ENCODE results near the gene DNM1.

The DNM1 gene

GRCh38 chr9:128205296-128205944 lies 2.2 kb downstream of the DNM1 start:
- Histone ChIP-seq H3K27ac (ENCODE audit: low read length) (no peak overlapping the region), H3K27me3 (ENCODE audit: control insufficient read depth, insufficient read depth, low read length) (no peaks in the 10 kb centered on the region), H3K4me1 (ENCODE audit: control insufficient read depth, insufficient read depth, low read length) (peaks cover 2% of the 10 kb centered on the region), H3K9me3 (ENCODE audit: control insufficient read depth, insufficient read depth, low read length) (no peaks in the 10 kb centered on the region), H3K36me3 (ENCODE audit: control insufficient read depth, insufficient read depth, low read length) (no peaks in the 10 kb centered on the region), H3K4me3 (ENCODE audit: low read length) (no peak overlapping the region)
- no peak for DNase-seq (ENCODE audit: low read depth, low spot score)
- WGBS (ENCODE audit: insufficient coverage, insufficient read length) = no CpG with 5 or more reads among the region's 16 CpGs

GRCh38 chr9:128206484-128206883 lies 3.3 kb downstream of the DNM1 start:
- Histone ChIP-seq H3K4me3 (ENCODE audit: low read length) (no peak overlapping the region), H3K27me3 (ENCODE audit: control insufficient read depth, insufficient read depth, low read length) (no peaks in the 10 kb centered on the region)
- no CpG with 5 or more reads among the region's 3 CpGs for WGBS (ENCODE audit: insufficient coverage, insufficient read length)

GRCh38 chr9:128206916-128207910 lies 4.0 kb downstream of the DNM1 start:
- no peaks in the 10 kb centered on the region for H3K9me3 ChIP-seq (ENCODE audit: control insufficient read depth, insufficient read depth, low read length)
- 100% methylated on average over 3 of the region's 15 CpGs for WGBS (ENCODE audit: insufficient coverage, insufficient read length)
- peaks cover 2% of the 10 kb centered on the region for H3K4me1 ChIP-seq (ENCODE audit: control insufficient read depth, insufficient read depth, low read length)
- H3K36me3 ChIP-seq (ENCODE audit: control insufficient read depth, insufficient read depth, low read length) = no peaks in the 10 kb centered on the region
- no peak overlapping the region for H3K27ac ChIP-seq (ENCODE audit: low read length)
- no peaks in the 10 kb centered on the region for H3K27me3 ChIP-seq (ENCODE audit: control insufficient read depth, insufficient read depth, low read length)
- DNase-seq (ENCODE audit: low read depth, low spot score) = no peak
- no peak overlapping the region for H3K4me3 ChIP-seq (ENCODE audit: low read length)

More at GRCh38 chr9:128206484-128206883, 3.3 kb downstream of the DNM1 start:
- no peak overlapping the region for H3K27ac ChIP-seq (ENCODE audit: low read length)
- H3K4me1 ChIP-seq (ENCODE audit: control insufficient read depth, insufficient read depth, low read length) = peaks cover 2% of the 10 kb centered on the region
- DNase-seq (ENCODE audit: low read depth, low spot score) = no peak
- no peaks in the 10 kb centered on the region for H3K36me3 ChIP-seq (ENCODE audit: control insufficient read depth, insufficient read depth, low read length)
- H3K9me3 ChIP-seq (ENCODE audit: control insufficient read depth, insufficient read depth, low read length) = no peaks in the 10 kb centered on the region

GRCh38 chr9:128208386-128208785 lies 5.2 kb downstream of the DNM1 start:
- H3K27me3 ChIP-seq (ENCODE audit: control insufficient read depth, insufficient read depth, low read length) = no peaks in the 10 kb centered on the region
- H3K4me3 ChIP-seq (ENCODE audit: low read length) = no peak overlapping the region
- peaks cover 2% of the 10 kb centered on the region; the same call in 1 of the 2 replicates for H3K4me1 ChIP-seq (ENCODE audit: control insufficient read depth, insufficient read depth, low read length)
- DNase-seq (ENCODE audit: low read depth, low spot score) = no peak
- no peak overlapping the region for H3K27ac ChIP-seq (ENCODE audit: low read length)
- H3K36me3 ChIP-seq (ENCODE audit: control insufficient read depth, insufficient read depth, low read length) = no peaks in the 10 kb centered on the region
- H3K9me3 ChIP-seq (ENCODE audit: control insufficient read depth, insufficient read depth, low read length) = no peaks in the 10 kb centered on the region
- WGBS (ENCODE audit: insufficient coverage, insufficient read length) = no CpG with 5 or more reads among the region's 7 CpGs

GRCh38 chr9:128208946-128209669 lies 5.9 kb downstream of the DNM1 start:
- Histone ChIP-seq H3K27ac (ENCODE audit: low read length) (no peak overlapping the region), H3K4me3 (ENCODE audit: low read length) (no peak overlapping the region), H3K4me1 (ENCODE audit: control insufficient read depth, insufficient read depth, low read length) (peaks cover 2% of the 10 kb centered on the region; the same call in 1 of the 2 replicates), H3K9me3 (ENCODE audit: control insufficient read depth, insufficient read depth, low read length) (no peaks in the 10 kb centered on the region), H3K36me3 (ENCODE audit: control insufficient read depth, insufficient read depth, low read length) (no peaks in the 10 kb centered on the region), H3K27me3 (ENCODE audit: control insufficient read depth, insufficient read depth, low read length) (no peaks in the 10 kb centered on the region)
- no peak for DNase-seq (ENCODE audit: low read depth, low spot score)
- no CpG with 5 or more reads among the region's 15 CpGs for WGBS (ENCODE audit: insufficient coverage, insufficient read length)

- no CpG with 5 or more reads among the region's 12 CpGs for WGBS (ENCODE audit: insufficient coverage, insufficient read length)
- no peak overlapping the region for H3K27ac ChIP-seq (ENCODE audit: low read length)
Observed at GRCh38 chr9:128211186-128211980, 8.2 kb downstream of the DNM1 start.

GRCh38 chr9:128211981-128212281 lies 8.8 kb downstream of the DNM1 start:
- WGBS (ENCODE audit: insufficient coverage, insufficient read length) = no CpG with 5 or more reads among the region's 2 CpGs
- Histone ChIP-seq H3K27me3 (ENCODE audit: control insufficient read depth, insufficient read depth, low read length) (no peaks in the 10 kb centered on the region), H3K4me3 (ENCODE audit: low read length) (no peak overlapping the region), H3K36me3 (ENCODE audit: control insufficient read depth, insufficient read depth, low read length) (no peaks in the 10 kb centered on the region), H3K4me1 (ENCODE audit: control insufficient read depth, insufficient read depth, low read length) (no peaks in the 10 kb centered on the region), H3K27ac (ENCODE audit: low read length) (no peak overlapping the region), H3K9me3 (ENCODE audit: control insufficient read depth, insufficient read depth, low read length) (no peaks in the 10 kb centered on the region)
- no peak for DNase-seq (ENCODE audit: low read depth, low spot score)

More at GRCh38 chr9:128211186-128211980, 8.2 kb downstream of the DNM1 start:
- Histone ChIP-seq H3K4me1 (ENCODE audit: control insufficient read depth, insufficient read depth, low read length) (no peaks in the 10 kb centered on the region), H3K27me3 (ENCODE audit: control insufficient read depth, insufficient read depth, low read length) (no peaks in the 10 kb centered on the region), H3K9me3 (ENCODE audit: control insufficient read depth, insufficient read depth, low read length) (no peaks in the 10 kb centered on the region), H3K4me3 (ENCODE audit: low read length) (no peak overlapping the region), H3K36me3 (ENCODE audit: control insufficient read depth, insufficient read depth, low read length) (no peaks in the 10 kb centered on the region)
- DNase-seq (ENCODE audit: low read depth, low spot score) = no peak

- WGBS (ENCODE audit: insufficient coverage, insufficient read length) = no CpG with 5 or more reads among the region's 12 CpGs
- H3K27me3 ChIP-seq (ENCODE audit: control insufficient read depth, insufficient read depth, low read length) = no peaks in the 10 kb centered on the region
- no peak overlapping the region for H3K27ac ChIP-seq (ENCODE audit: low read length)
- no peak for DNase-seq (ENCODE audit: low read depth, low spot score)
- H3K36me3 ChIP-seq (ENCODE audit: control insufficient read depth, insufficient read depth, low read length) = no peaks in the 10 kb centered on the region
- no peaks in the 10 kb centered on the region for H3K9me3 ChIP-seq (ENCODE audit: control insufficient read depth, insufficient read depth, low read length)
- peaks cover 3% of the 10 kb centered on the region; the same call in 1 of the 2 replicates for H3K4me1 ChIP-seq (ENCODE audit: control insufficient read depth, insufficient read depth, low read length)
- H3K4me3 ChIP-seq (ENCODE audit: low read length) = no peak overlapping the region
Observed at GRCh38 chr9:128213746-128214497, 10.7 kb downstream of the DNM1 start.

GRCh38 chr9:128214571-128215490 lies 11.7 kb downstream of the DNM1 start:
- Histone ChIP-seq H3K4me1 (ENCODE audit: control insufficient read depth, insufficient read depth, low read length) (peaks cover 3% of the 10 kb centered on the region; the same call in 1 of the 2 replicates), H3K27me3 (ENCODE audit: control insufficient read depth, insufficient read depth, low read length) (no peaks in the 10 kb centered on the region), H3K9me3 (ENCODE audit: control insufficient read depth, insufficient read depth, low read length) (no peaks in the 10 kb centered on the region), H3K27ac (ENCODE audit: low read length) (no peak overlapping the region), H3K36me3 (ENCODE audit: control insufficient read depth, insufficient read depth, low read length) (peaks cover 1% of the 10 kb centered on the region; the same call in 1 of the 2 replicates), H3K4me3 (ENCODE audit: low read length) (no peak overlapping the region)
- WGBS (ENCODE audit: insufficient coverage, insufficient read length) = no CpG with 5 or more reads among the region's 21 CpGs
- no peak for DNase-seq (ENCODE audit: low read depth, low spot score)

All from iPS DF 6.9 (cell line).